Keratinocyte (primary cell): ENCODE data around the gene CGRRF1.

Experiments
- EZH2 ChIP-seq: IDR thresholded peaks from one replicate; pipeline ENCODE4 v1.6.1; 2012; ENCODE audit warnings: inconsistent platforms, mild to moderate bottlenecking, low read length, moderate library complexity
- TF ChIP-seq, protein P1 (sequence below), 3 experiments: IDR thresholded peaks in 1 of 3; conservative IDR thresholded peaks in 1 of 3; optimal IDR thresholded peaks in 1 of 3; 2 replicates in 2 of 3; 3 replicates in 1 of 3; pipeline versions ENCODE3 to v1.5.1; 2011; ENCODE audit warnings: low read length in 3 of 3, mild to moderate bottlenecking in 3 of 3, moderate library complexity in 2 of 3, control low read depth in 1 of 3, inconsistent platforms in 1 of 3; ENCODE audit not compliant: insufficient read depth in 2 of 3; ENCODE audit errors: extremely low read depth in 1 of 3

GRCh38 chr14:54489318-54489683 is 20.4 kb upstream of the CGRRF1 start:
- TF ChIP-seq, protein P1, sequence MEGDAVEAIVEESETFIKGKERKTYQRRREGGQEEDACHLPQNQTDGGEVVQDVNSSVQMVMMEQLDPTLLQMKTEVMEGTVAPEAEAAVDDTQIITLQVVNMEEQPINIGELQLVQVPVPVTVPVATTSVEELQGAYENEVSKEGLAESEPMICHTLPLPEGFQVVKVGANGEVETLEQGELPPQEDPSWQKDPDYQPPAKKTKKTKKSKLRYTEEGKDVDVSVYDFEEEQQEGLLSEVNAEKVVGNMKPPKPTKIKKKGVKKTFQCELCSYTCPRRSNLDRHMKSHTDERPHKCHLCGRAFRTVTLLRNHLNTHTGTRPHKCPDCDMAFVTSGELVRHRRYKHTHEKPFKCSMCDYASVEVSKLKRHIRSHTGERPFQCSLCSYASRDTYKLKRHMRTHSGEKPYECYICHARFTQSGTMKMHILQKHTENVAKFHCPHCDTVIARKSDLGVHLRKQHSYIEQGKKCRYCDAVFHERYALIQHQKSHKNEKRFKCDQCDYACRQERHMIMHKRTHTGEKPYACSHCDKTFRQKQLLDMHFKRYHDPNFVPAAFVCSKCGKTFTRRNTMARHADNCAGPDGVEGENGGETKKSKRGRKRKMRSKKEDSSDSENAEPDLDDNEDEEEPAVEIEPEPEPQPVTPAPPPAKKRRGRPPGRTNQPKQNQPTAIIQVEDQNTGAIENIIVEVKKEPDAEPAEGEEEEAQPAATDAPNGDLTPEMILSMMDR (optimal IDR thresholded peaks at IDR 0.05 in 1 of 3, IDR thresholded peaks at IDR 0.05 in 1 of 3, conservative IDR thresholded peaks at IDR 0.05 in 1 of 3; ENCODE audit: extremely low read depth in 1 of 3, insufficient read depth in 2 of 3, low read length in 3 of 3): no peak
- no peak for TF ChIP-seq EZH2
